Breast epithelium (tissue), 4 donors: ENCODE measurements around the gene CALML3. TPM values are rescaled to one million over a fixed set of nuclear protein-coding genes. Genes with fewer than 3 reads are reported as not detected.
A peak's percentile ranks its signal among the peaks of the same experiment; 100 is the strongest.

Source experiments
- DNase-seq, 2 donors: peaks; one replicate each; pipeline ENCODE4 v3.0.0-alpha.2; 2019; ENCODE audit warnings: low spot score in 2 of 2
- H3K27ac ChIP-seq, 2 donors: fragments of 200-600 bp; sonication (generic) in 1 of 2; one replicate each; pipeline ENCODE4 v1.5.1; 2016 to 2019; ENCODE audit warnings: mild to moderate bottlenecking in 1 of 2
- H3K27me3 ChIP-seq, 2 donors: fragments of 200-600 bp; sonication (generic) in 1 of 2; one replicate each; pipeline versions ENCODE4 v1.5.1 to v1.6.0; 2017 to 2019; ENCODE audit warnings: control low read depth in 1 of 2, mild to moderate bottlenecking in 1 of 2
- H3K36me3 ChIP-seq: fragments of 200-600 bp; one replicate; pipeline ENCODE4 v1.5.1; 2019
- H3K4me1 ChIP-seq, 2 donors: fragments of 200-600 bp; sonication (generic); one replicate each; pipeline ENCODE4 v1.5.1; 2016 to 2019; ENCODE audit warnings: control low read depth in 1 of 2
- H3K4me3 ChIP-seq, 3 donors: fragments of 200-600 bp; sonication (generic); 1 replicate in 2 of 3; 2 replicates in 1 of 3; pipeline ENCODE4 v1.5.1; 2016 to 2019; ENCODE audit warnings: mild to moderate bottlenecking in 3 of 3, moderate library complexity in 2 of 3
- H3K9me3 ChIP-seq, 2 donors: fragments of 200-600 bp; sonication (generic) in 1 of 2; one replicate each; pipeline ENCODE4 v1.5.1; 2016 to 2019; ENCODE audit warnings: control low read depth in 1 of 2
- CTCF ChIP-seq, 3 donors: fragments of 450-650 bp; IDR thresholded peaks; one replicate each; pipeline ENCODE4 v1.5.1; 2016 to 2017; ENCODE audit warnings: antibody characterized with exemption in 3 of 3, mild to moderate bottlenecking in 3 of 3, moderate library complexity in 3 of 3
- POLR2A ChIP-seq: fragments of 450-650 bp; IDR thresholded peaks from one replicate; pipeline ENCODE4 v1.6.1; 2016; ENCODE audit warnings: antibody characterized with exemption, mild to moderate bottlenecking, moderate library complexity
- POLR2AphosphoS5 ChIP-seq, 3 donors: sonication (generic); formaldehyde crosslinking; IDR thresholded peaks; one replicate each; pipeline ENCODE4 v1.6.1; 2017; ENCODE audit warnings: antibody characterized with exemption in 3 of 3
- intact Hi-C: fragments of 100-400 bp; cut with DNase I; formaldehyde crosslinking; loops from one replicate; pipeline ENCODE4 v1.15.1; 2023; ENCODE audit warnings: low total_unique reads
- total RNA-seq, 3 donors: library from RNA; depleted of rRNA; stranded (reverse); fragments of >200 nt; gene quantifications; one replicate each; pipeline ENCODE4 v1.1.0, GENCODE V29; 2016

CALML3 gene
- total RNA-seq, 3 donors from 2014 or later: 3.6 to 13.5 TPM; not detected in 1

DNA sequence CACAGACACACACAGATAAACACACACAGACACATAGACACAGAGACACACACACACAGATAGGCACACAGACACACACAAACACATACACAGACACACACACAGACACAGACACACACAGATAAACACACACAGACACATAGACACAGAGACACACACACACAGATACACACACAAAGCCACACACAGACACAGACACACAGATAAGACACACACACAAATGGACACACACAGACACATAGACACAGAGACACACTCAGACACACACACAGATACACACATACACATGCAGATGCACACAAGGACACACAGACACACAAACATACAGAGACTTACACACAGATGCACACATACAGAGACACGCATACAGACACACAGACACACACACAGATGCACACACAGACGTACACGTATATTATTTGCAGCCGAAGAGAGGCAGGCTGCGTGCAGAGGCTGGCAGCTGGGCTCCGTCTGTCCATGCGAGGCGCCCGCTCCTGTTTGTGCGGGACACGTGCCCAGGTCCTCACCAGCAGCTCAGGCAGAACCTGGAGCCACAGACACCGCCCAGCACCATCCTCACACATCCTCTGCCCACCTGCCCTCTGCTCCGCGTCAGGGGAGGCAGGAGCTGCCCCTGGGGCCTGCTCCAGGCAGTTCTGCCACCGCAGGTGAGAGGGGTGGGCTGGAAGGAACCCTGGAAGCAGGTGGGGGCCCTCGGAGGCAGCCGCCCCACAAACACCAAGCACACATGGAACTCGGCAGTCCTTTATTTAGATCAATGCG, 26.6 kb upstream of the CALML3 start:
- H3K36me3 ChIP-seq: no peaks in the 10 kb centered on the region
- no peak for TF ChIP-seq POLR2A
- H3K4me1 ChIP-seq: peaks cover 0 to 13% of the 10 kb centered on the region in 2 donors
- H3K4me3 ChIP-seq: peak overlapping the region in 1 of 3 donors; percentile 24
- no peaks in the 10 kb centered on the region for H3K9me3 ChIP-seq
- DNase-seq: peak in 1 of 2 donors; percentile 45
- no peaks in the 10 kb centered on the region for H3K27me3 ChIP-seq
- intact Hi-C loops: no loop called here
- peak overlapping the region; percentile 52 to 70 for H3K27ac ChIP-seq

- Histone ChIP-seq H3K36me3 (no peaks in the 10 kb centered on the region), H3K4me3 (peak overlapping the region in 1 of 3 donors; percentile 24), H3K9me3 (no peaks in the 10 kb centered on the region), H3K27ac (peak overlapping the region; percentile 52 to 70), H3K4me1 (peaks cover 0 to 15% of the 10 kb centered on the region in 2 donors), H3K27me3 (no peaks in the 10 kb centered on the region)
- TF ChIP-seq POLR2AphosphoS5 (IDR thresholded peaks at IDR 0.05) (no peak), CTCF (IDR thresholded peaks at IDR 0.05) (no peak), POLR2A (no peak)
- DNase-seq: peak in 1 of 2 donors; percentile 49
- intact Hi-C loops: loop anchor here (1.0 kb wide), 1 partner anchor 39 kb away; no protein-coding TSS in a partner anchor
Measured at GRCh38 chr10:5498791-5499492, 25.8 kb upstream of the CALML3 start.

- Histone ChIP-seq H3K9me3 (no peaks in the 10 kb centered on the region), H3K27ac (peak within 1 kb of the TSS; percentile 52 to 70), H3K4me1 (peaks cover 3 to 15% of the 10 kb centered on the region in 2 donors), H3K36me3 (no peaks in the 10 kb centered on the region), H3K27me3 (no peaks in the 10 kb centered on the region), H3K4me3 (peak within 1 kb of the TSS in 1 of 3 donors; percentile 24)
- TF ChIP-seq POLR2AphosphoS5 (IDR thresholded peaks at IDR 0.05): no peak
- no peak for TF ChIP-seq POLR2A
- no peak for TF ChIP-seq CTCF (IDR thresholded peaks at IDR 0.05)
- intact Hi-C loops: loop anchor here (1.0 kb wide), 1 partner anchor 39 kb away; no protein-coding TSS in a partner anchor
- peak in 1 of 2 donors; percentile 36 for DNase-seq
Measured at GRCh38 chr10:5499493-5500140, 25.1 kb upstream of the CALML3 start, which contains the start of gene CALML5. TSS of gene CALML5 (minus strand) at chr10:5499570. CDS start at chr10:5499438, 132 bp downstream.

- TF ChIP-seq POLR2AphosphoS5 (IDR thresholded peaks at IDR 0.05): no peak
- Histone ChIP-seq H3K27ac (peak overlapping the region; percentile 48 to 70), H3K4me1 (peaks cover 3 to 15% of the 10 kb centered on the region in 2 donors), H3K9me3 (no peaks in the 10 kb centered on the region), H3K4me3 (no peak overlapping the region), H3K36me3 (no peaks in the 10 kb centered on the region), H3K27me3 (no peaks in the 10 kb centered on the region)
- intact Hi-C loops: no loop called here
- DNase-seq: peak in 1 of 2 donors; percentile 15
Measured at GRCh38 chr10:5500162-5500670, 24.5 kb upstream of the CALML3 start.

DNA sequence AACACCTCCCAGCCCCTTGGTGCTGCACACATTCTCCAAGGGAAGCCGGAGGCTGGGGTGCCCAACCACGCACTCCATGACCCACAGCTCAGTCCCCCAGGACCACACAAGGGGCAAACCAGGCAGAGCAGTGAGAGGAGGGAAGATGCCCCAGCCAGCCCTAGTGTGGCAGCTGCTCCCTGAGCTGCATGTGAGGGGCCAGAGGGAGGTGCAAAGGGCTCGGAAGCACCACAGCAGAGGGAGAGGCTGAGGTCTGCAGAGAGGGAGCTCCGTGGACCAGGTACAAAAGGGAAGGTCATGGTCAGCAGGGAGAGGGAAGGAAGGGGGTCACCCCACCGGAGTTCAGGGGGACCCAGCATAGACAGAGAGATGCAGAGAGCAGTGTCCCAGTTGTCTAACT, 23.9 kb upstream of the CALML3 start:
- Histone ChIP-seq H3K4me1 (peaks cover 3 to 15% of the 10 kb centered on the region in 2 donors), H3K4me3 (no peak overlapping the region), H3K36me3 (no peaks in the 10 kb centered on the region), H3K9me3 (no peaks in the 10 kb centered on the region), H3K27me3 (no peaks in the 10 kb centered on the region), H3K27ac (peak overlapping the region; percentile 48 to 70)
- peak in 1 of 2 donors; percentile 45 for DNase-seq
- no peak for TF ChIP-seq CTCF (IDR thresholded peaks at IDR 0.05)
- TF ChIP-seq POLR2AphosphoS5 (IDR thresholded peaks at IDR 0.05): no peak
- no peak for TF ChIP-seq POLR2A
- intact Hi-C loops: no loop called here
